ENCODE measurements around the gene IGFBP5. TPM values are rescaled to one million over a fixed set of nuclear protein-coding genes. Genes with fewer than 3 reads are reported as not detected.

The IGFBP5 gene
- total RNA-seq, 4 donors from 2014 or later, result 146 to 263 (median 190) TPM

DNA sequence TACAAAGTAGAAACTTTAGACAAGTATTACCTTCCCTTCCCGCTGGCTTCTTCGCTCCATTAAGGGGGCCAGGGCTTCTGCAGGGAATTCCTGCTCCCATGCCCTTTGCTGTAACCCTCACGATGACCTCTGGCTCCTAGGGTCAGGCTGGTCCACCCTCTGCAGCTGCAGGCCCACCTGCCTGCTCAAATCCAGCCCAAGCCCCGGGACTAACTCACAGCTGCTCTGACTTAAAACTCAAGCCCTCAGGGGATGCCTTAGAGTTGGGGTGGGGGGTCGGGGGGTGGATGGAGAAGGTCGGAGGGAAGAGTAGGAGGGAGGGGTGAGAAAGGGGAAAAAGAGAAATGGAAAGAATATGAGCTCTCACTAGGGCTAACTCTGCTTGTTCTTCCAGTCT, 4.9 kb downstream of the IGFBP5 start:
- Histone ChIP-seq H3K36me3 (no peaks in the 10 kb centered on the region), H3K4me3 (peak overlapping the region in 1 of 4 donors; percentile 64), H3K9me3 (no peaks in the 10 kb centered on the region), H3K27ac (peak overlapping the region; percentile 82 to 94 (median 84)), H3K4me1 (peaks cover 0 to 66% (median 14%) of the 10 kb centered on the region in 4 donors), H3K27me3 (peaks cover 76% of the 10 kb centered on the region)
- 27% methylated on average over 6 of the region's 6 CpGs; no CpG with 5 or more reads in 1 of the 2 donors for WGBS, 2 donors (ENCODE audit: low coverage in 1 of 2)
- in situ Hi-C loops (cut with MboI; ENCODE audit: low pct_ligation_motif_present in 1 of 4, low pct_unique_long_range_greater_than_20kb in 1 of 4, low sequenced_read_pairs in 3 of 4), result loop anchor here (10.0 to 25.0 kb wide), 7 partner anchors 472 to 1022 kb away; no protein-coding TSS in a partner anchor
- no peak for TF ChIP-seq EP300 (IDR thresholded peaks at IDR 0.05; ENCODE audit: low read depth)
- TF ChIP-seq POLR2AphosphoS5 (IDR thresholded peaks at IDR 0.05), result no peak
- TF ChIP-seq, protein P1, sequence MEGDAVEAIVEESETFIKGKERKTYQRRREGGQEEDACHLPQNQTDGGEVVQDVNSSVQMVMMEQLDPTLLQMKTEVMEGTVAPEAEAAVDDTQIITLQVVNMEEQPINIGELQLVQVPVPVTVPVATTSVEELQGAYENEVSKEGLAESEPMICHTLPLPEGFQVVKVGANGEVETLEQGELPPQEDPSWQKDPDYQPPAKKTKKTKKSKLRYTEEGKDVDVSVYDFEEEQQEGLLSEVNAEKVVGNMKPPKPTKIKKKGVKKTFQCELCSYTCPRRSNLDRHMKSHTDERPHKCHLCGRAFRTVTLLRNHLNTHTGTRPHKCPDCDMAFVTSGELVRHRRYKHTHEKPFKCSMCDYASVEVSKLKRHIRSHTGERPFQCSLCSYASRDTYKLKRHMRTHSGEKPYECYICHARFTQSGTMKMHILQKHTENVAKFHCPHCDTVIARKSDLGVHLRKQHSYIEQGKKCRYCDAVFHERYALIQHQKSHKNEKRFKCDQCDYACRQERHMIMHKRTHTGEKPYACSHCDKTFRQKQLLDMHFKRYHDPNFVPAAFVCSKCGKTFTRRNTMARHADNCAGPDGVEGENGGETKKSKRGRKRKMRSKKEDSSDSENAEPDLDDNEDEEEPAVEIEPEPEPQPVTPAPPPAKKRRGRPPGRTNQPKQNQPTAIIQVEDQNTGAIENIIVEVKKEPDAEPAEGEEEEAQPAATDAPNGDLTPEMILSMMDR (IDR thresholded peaks at IDR 0.05), result no peak
- TF ChIP-seq POLR2A (IDR thresholded peaks at IDR 0.05), result no peak
- DNase-seq, result no peak
- intact Hi-C loops (cut with DNase I; ENCODE audit: low total_unique reads), result loop anchor here (5.0 to 10.0 kb wide), 6 partner anchors 374 to 1024 kb away; no protein-coding TSS in a partner anchor

DNA sequence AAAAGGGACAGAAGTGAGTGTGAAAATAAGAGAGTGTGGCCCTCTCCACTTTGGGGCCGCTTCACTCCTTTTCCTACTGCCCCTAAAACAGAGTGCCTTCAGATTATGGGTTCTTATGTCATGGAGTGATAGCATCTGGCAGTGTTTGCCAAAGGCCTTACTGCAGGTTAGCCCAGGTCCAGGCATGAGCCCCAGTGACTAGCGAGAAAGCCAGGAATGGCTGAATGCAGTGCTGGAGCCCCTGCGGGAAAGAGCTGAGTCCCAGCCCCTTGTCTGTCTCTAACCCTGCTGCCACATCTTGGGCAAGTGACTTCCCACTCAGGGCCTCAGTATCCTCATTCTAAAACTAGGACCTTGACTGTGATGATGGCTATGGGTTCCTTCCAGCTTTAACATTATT, 6.0 kb downstream of the IGFBP5 start:
- peaks cover 5 to 73% (median 14%) of the 10 kb centered on the region in 4 donors for H3K4me1 ChIP-seq
- intact Hi-C loops (cut with DNase I; ENCODE audit: low total_unique reads) (no loop called here), in situ Hi-C loops (cut with MboI; ENCODE audit: low pct_ligation_motif_present in 1 of 4, low pct_unique_long_range_greater_than_20kb in 1 of 4, low sequenced_read_pairs in 3 of 4) (loop anchor here (10.0 to 25.0 kb wide), 6 partner anchors 473 to 1025 kb away; no protein-coding TSS in a partner anchor)
- H3K36me3 ChIP-seq, result no peaks in the 10 kb centered on the region
- no peaks in the 10 kb centered on the region for H3K9me3 ChIP-seq
- peak overlapping the region; percentile 82 to 94 (median 84) for H3K27ac ChIP-seq
- peak overlapping the region in 1 of 4 donors; percentile 1 for H3K4me3 ChIP-seq
- no peak for DNase-seq
- 74% methylated on average over 3 of the region's 3 CpGs; no CpG with 5 or more reads in 1 of the 2 donors for WGBS, 2 donors (ENCODE audit: low coverage in 1 of 2)
- TF ChIP-seq POLR2AphosphoS5 (IDR thresholded peaks at IDR 0.05) (no peak), EP300 (IDR thresholded peaks at IDR 0.05; ENCODE audit: low read depth) (no peak), POLR2A (IDR thresholded peaks at IDR 0.05) (no peak)
- TF ChIP-seq, protein P1 (IDR thresholded peaks at IDR 0.05), result no peak
- H3K27me3 ChIP-seq, result peaks cover 65% of the 10 kb centered on the region

DNA sequence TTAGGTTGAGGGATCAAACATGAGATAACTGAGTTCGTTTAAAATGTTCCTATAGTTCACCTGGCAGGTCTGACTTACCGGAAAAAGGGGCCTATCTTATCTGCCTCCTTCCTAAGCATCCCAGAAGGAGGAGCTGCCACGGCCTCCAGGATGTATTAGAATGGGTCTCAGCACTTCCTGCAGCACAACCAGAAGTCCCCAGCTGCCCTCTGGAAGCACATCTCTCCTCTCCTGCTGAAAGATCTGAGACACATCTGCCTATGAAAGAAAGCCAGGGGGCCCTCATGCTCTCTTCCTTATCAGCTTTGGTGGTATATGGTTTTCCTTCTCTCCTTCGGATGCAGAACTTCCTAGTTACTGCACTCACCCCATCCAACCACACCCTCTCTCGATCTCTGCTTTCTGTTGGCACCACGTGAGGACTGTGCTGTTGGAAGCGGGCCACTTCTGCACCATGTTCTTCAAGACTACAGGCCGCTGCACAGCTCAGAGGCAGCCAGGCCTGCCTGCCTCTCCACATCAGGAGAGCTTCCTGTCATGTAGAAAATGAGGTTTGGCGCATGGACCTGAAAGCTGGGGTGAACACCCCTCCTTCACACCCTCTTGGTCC, 6.5 kb downstream of the IGFBP5 start:
- H3K9me3 ChIP-seq, result no peaks in the 10 kb centered on the region
- peak overlapping the region in 1 of 4 donors; percentile 1 for H3K4me3 ChIP-seq
- in situ Hi-C loops (cut with MboI; ENCODE audit: low pct_ligation_motif_present in 1 of 4, low pct_unique_long_range_greater_than_20kb in 1 of 4, low sequenced_read_pairs in 3 of 4) (loop anchor here (10.0 to 25.0 kb wide), 6 partner anchors 473 to 1026 kb away; no protein-coding TSS in a partner anchor), intact Hi-C loops (cut with DNase I; ENCODE audit: low total_unique reads) (no loop called here)
- H3K27ac ChIP-seq, result peak overlapping the region; percentile 82 to 94 (median 84)
- peaks cover 59% of the 10 kb centered on the region for H3K27me3 ChIP-seq
- H3K4me1 ChIP-seq, result peaks cover 8 to 72% (median 15%) of the 10 kb centered on the region in 4 donors
- WGBS, 2 donors (ENCODE audit: low coverage in 1 of 2), result 53 to 57% methylated on average over 1 to 9 of the region's 9 CpGs
- H3K36me3 ChIP-seq, result no peaks in the 10 kb centered on the region
- DNase-seq, result no peak
- TF ChIP-seq, protein P1 (IDR thresholded peaks at IDR 0.05), result no peak
- TF ChIP-seq EP300 (IDR thresholded peaks at IDR 0.05; ENCODE audit: low read depth), result no peak
- no peak for TF ChIP-seq POLR2A (IDR thresholded peaks at IDR 0.05)
- no peak for TF ChIP-seq POLR2AphosphoS5 (IDR thresholded peaks at IDR 0.05)

DNA sequence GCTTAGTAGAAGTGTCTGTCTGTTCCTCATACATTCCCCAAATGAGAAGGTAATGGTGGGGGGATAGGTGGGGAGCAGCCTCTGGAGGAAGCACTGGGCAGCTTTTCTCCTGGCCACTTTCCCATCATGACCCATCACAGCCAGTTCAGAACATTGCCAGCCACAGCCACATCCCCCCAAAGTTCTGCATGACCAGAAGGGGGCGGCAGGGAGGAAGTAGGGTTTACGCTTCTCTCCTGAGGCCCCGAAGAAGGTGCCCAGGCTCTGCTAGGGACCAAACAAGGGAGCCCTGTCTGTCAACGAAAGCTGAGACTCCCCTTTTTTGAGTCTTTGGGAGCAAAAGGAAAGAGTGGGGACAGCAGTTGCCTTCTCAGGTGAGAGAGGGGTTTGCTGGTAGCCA, 7.7 kb downstream of the IGFBP5 start:
- Histone ChIP-seq H3K4me3 (no peak overlapping the region), H3K36me3 (no peaks in the 10 kb centered on the region), H3K27ac (peak overlapping the region; percentile 45 to 85 (median 69)), H3K27me3 (peaks cover 48% of the 10 kb centered on the region), H3K9me3 (no peaks in the 10 kb centered on the region), H3K4me1 (peaks cover 17 to 76% (median 22%) of the 10 kb centered on the region in 4 donors)
- 46 to 51% methylated on average over 2 to 4 of the region's 4 CpGs for WGBS, 2 donors (ENCODE audit: low coverage in 1 of 2)
- in situ Hi-C loops (cut with MboI; ENCODE audit: low pct_ligation_motif_present in 1 of 4, low pct_unique_long_range_greater_than_20kb in 1 of 4, low sequenced_read_pairs in 3 of 4) (loop anchor here (10.0 to 25.0 kb wide), 6 partner anchors 475 to 1027 kb away; no protein-coding TSS in a partner anchor), intact Hi-C loops (cut with DNase I; ENCODE audit: low total_unique reads) (no loop called here)
- no peak for DNase-seq
- no peak for TF ChIP-seq EP300 (IDR thresholded peaks at IDR 0.05; ENCODE audit: low read depth)
- TF ChIP-seq, protein P1 (IDR thresholded peaks at IDR 0.05), result peak in 1 of 5 experiments; percentile 10

Data from transverse colon (tissue), 4 donors.